Skeletal muscle satellite cell (primary cell): Measurements from ENCODE around the gene CCDC97.

Source experiments
- H3K27me3 ChIP-seq: 2 replicates; pipeline ENCODE4 v1.7.0; 2013; ENCODE audit warnings: low read length; ENCODE audit not compliant: control insufficient read depth, insufficient read depth
- H3K36me3 ChIP-seq: 2 replicates; pipeline ENCODE4 v1.7.0; 2013; ENCODE audit warnings: mild to moderate bottlenecking, control low read depth, low read length; ENCODE audit not compliant: insufficient read depth
- H3K4me1 ChIP-seq: 2 replicates; pipeline ENCODE4 v1.7.0; 2013; ENCODE audit warnings: low read length; ENCODE audit not compliant: control insufficient read depth, insufficient read depth
- H3K4me2 ChIP-seq: 2 replicates; pipeline ENCODE4 v1.7.0; 2013; ENCODE audit warnings: mild to moderate bottlenecking, low read length
- H3K4me3 ChIP-seq: 2 replicates; pipeline ENCODE4 v1.7.0; 2013; ENCODE audit warnings: low read length
- H3K9ac ChIP-seq: 2 replicates; pipeline ENCODE4 v1.7.0; 2013; ENCODE audit warnings: mild to moderate bottlenecking, low read depth, low read length, moderate library complexity
- H3K9me3 ChIP-seq: replicated peaks from 2 replicates; pipeline ENCODE4 v1.7.0; 2013; ENCODE audit warnings: mild to moderate bottlenecking, control low read depth, low read length

CCDC97 gene

DNA sequence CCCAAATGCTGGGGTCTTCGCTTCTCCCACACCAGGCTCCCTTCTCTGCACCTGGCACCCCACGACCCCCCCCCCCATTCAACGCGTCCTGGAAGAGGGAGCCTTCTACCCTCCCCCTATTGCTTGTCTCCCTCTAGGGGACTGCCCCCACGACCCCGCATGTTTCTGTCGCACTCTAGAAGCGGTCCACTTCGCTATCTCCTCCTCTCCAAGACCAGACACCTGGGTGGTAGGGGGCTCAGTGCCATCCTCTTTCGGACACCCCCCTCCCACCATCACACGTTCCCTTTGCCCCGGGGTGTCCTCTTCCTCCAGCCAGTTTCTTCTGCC lies 42.3 kb downstream of the CCDC97 start:
- H3K9me3 ChIP-seq: no peaks in the 10 kb centered on the region
- peak overlapping the region; percentile 86 for H3K9ac ChIP-seq
- H3K36me3 ChIP-seq: peaks cover 14% of the 10 kb centered on the region
- peaks cover 10% of the 10 kb centered on the region for H3K4me1 ChIP-seq
- H3K4me3 ChIP-seq: peak overlapping the region; percentile 94
- no peaks in the 10 kb centered on the region for H3K27me3 ChIP-seq
- peak overlapping the region; percentile 88 for H3K4me2 ChIP-seq

- H3K27me3 ChIP-seq: no peaks in the 10 kb centered on the region
- peak overlapping the region; percentile 94 for H3K4me3 ChIP-seq
- H3K36me3 ChIP-seq: peaks cover 14% of the 10 kb centered on the region
- peaks cover 10% of the 10 kb centered on the region for H3K4me1 ChIP-seq
- H3K4me2 ChIP-seq: peak overlapping the region; percentile 88
- no peaks in the 10 kb centered on the region for H3K9me3 ChIP-seq
- peak overlapping the region; percentile 86 for H3K9ac ChIP-seq
Observed at GRCh38 chr19:41352609-41353465, 42.9 kb downstream of the CCDC97 start.

- no peaks in the 10 kb centered on the region for H3K9me3 ChIP-seq
- H3K36me3 ChIP-seq: peaks cover 9% of the 10 kb centered on the region
- peaks cover 10% of the 10 kb centered on the region for H3K4me1 ChIP-seq
- no peaks in the 10 kb centered on the region for H3K27me3 ChIP-seq
- H3K4me2 ChIP-seq: peak within 1 kb of the TSS; percentile 88
- H3K4me3 ChIP-seq: peak within 1 kb of the TSS; percentile 94
- peak within 1 kb of the TSS; percentile 86 for H3K9ac ChIP-seq
Observed at GRCh38 chr19:41353466-41354342, 43.7 kb downstream of the CCDC97 start, which contains the start of gene TGFB1. Gene TGFB1, minus strand, starts transcription at chr19:41353922. Its CDS starts 878 bp downstream, at chr19:41353044.

GRCh38 chr19:41354343-41354953 lies 44.5 kb downstream of the CCDC97 start:
- peaks cover 9% of the 10 kb centered on the region for H3K4me1 ChIP-seq
- peak overlapping the region; percentile 94 for H3K4me3 ChIP-seq
- no peaks in the 10 kb centered on the region for H3K27me3 ChIP-seq
- H3K9ac ChIP-seq: peak overlapping the region; percentile 60
- H3K36me3 ChIP-seq: peaks cover 2% of the 10 kb centered on the region
- H3K4me2 ChIP-seq: peak overlapping the region; percentile 88
- no peaks in the 10 kb centered on the region for H3K9me3 ChIP-seq

DNA sequence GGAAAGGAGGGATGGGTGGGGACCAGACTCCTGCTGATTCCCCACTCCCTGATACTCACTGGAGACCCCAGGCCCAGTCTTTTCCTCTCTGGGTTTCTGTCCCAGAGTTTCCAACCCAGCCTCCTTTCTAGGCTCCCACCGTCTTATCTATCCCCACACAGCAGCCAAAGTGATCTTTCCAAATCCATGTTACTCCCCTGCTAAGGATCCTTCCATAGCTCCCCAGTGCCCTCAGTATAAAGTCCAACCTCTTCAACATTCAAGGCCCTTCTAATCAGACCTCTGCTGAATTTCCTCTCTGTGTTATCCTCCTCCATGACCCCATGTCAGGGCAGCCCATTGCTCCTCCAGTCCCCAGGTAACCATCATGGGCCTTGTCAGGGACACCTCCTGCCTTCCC lies 45.1 kb downstream of the CCDC97 start:
- Histone ChIP-seq H3K4me1 (peaks cover 3% of the 10 kb centered on the region), H3K36me3 (no peaks in the 10 kb centered on the region), H3K4me2 (no peak overlapping the region), H3K27me3 (no peaks in the 10 kb centered on the region), H3K4me3 (no peak overlapping the region), H3K9me3 (no peaks in the 10 kb centered on the region), H3K9ac (no peak overlapping the region)

DNA sequence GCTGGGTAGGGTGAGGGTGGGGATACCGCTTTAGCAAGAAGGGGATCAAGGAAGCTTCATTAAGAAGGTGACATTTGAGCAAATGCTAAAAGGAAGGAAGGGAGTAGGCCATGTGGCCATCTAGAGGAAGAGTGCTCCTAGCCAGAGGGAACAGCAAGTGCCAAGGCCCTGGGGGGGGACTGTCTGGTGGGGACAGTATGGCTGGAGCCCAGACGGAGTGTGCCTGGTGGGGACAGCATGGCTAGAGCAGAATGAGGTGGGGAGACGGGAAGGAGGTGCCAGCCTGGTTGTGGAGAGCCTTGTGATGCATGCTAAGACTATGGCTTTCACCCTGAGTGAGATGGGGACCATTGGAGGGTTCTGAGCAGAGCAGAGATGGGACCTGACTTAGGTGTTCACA lies 45.8 kb downstream of the CCDC97 start:
- Histone ChIP-seq H3K9ac (no peak overlapping the region), H3K4me3 (no peak overlapping the region)

DNA sequence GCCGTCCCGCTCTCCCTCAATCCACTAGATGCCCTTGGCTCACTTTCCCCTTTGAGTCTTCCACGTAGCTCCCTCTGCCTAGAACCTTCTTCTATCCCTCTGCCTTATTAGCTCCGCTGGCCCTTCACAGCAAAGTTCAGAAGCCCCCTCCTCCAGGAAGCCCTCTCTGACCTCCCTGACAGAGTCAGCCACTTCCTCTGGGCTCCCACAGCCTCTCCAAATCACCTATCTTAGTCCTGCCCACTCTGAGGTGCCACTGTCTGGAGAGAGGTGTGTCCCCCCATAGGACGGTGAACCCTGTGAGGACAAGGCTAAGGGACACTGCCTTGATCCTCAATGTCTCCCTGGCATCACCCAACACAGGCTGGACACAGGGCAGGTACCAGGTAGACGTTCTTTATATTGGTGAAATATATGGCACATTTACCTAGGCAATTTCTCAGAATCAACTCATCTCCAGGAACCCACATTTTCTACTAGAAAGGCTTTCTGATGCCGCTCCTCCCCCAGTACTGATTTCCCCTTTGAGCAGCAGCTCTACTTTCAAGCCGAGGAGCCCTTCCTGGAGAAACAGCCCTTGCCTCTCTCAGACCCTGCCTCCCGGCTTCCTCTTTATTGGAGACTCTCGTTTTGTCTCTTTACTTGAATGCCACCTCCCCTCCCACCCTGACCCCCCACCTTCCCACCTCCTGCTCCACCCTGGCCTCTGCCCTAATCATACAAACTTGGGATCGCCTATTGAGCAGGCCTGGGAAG lies 47.2 kb downstream of the CCDC97 start:
- Histone ChIP-seq H3K9ac (no peak overlapping the region), H3K36me3 (no peaks in the 10 kb centered on the region), H3K4me1 (peaks cover 3% of the 10 kb centered on the region), H3K27me3 (no peaks in the 10 kb centered on the region), H3K4me2 (no peak overlapping the region), H3K9me3 (no peaks in the 10 kb centered on the region), H3K4me3 (no peak overlapping the region)

More for the DNA sequence above, 45.8 kb downstream of the CCDC97 start:
- no peak overlapping the region for H3K4me2 ChIP-seq
- no peaks in the 10 kb centered on the region for H3K27me3 ChIP-seq
- H3K36me3 ChIP-seq: no peaks in the 10 kb centered on the region
- H3K4me1 ChIP-seq: peaks cover 3% of the 10 kb centered on the region
- H3K9me3 ChIP-seq: no peaks in the 10 kb centered on the region

DNA sequence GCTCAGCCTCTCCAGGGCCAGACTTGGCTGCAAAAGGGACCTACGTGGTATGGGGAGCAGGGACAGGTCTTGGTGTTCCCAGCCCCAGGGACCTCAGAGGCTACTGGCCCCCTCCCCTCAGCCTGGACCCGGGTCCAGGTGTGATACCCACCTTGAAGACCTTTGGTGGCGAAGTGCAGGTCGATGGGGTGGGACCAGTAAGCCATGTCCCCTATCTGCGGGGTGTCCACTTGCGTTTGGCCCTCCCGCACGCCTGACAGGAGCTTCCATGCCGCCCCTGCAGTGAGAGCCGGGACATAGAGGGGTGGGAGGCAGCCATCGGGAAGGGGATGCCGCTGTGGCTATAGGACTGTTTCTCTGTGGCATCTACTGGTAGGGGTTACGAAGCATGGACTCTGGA lies 47.8 kb downstream of the CCDC97 start:
- no peaks in the 10 kb centered on the region for H3K27me3 ChIP-seq
- H3K4me1 ChIP-seq: peaks cover 3% of the 10 kb centered on the region
- no peak overlapping the region for H3K9ac ChIP-seq
- H3K4me2 ChIP-seq: no peak overlapping the region
- H3K9me3 ChIP-seq: no peaks in the 10 kb centered on the region
- no peaks in the 10 kb centered on the region for H3K36me3 ChIP-seq
- no peak overlapping the region for H3K4me3 ChIP-seq

DNA sequence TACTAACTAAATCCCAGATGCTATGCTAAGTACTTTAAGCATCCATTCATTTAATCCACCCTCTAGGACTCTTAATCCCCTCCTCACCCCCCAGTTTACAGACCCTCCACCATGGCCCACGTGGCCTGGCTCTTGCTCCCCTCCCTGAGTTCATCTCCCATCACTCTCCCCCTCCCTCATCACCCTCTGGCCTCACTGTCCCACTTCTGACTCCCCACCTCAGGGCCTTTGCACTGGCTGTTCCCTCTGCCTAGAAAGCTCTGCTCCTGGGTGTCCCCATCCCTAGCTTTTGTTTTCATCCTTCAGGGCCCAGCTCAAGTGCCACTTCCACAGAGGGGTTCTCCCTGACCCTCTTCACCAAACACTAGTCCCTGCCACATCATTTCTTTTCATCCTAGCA lies 49.8 kb downstream of the CCDC97 start:
- no peak overlapping the region for H3K4me2 ChIP-seq
- H3K9ac ChIP-seq: no peak overlapping the region
- H3K9me3 ChIP-seq: no peaks in the 10 kb centered on the region
- peaks cover 10% of the 10 kb centered on the region for H3K4me1 ChIP-seq
- H3K4me3 ChIP-seq: no peak overlapping the region
- H3K36me3 ChIP-seq: no peaks in the 10 kb centered on the region
- no peaks in the 10 kb centered on the region for H3K27me3 ChIP-seq

GRCh38 chr19:41362143-41362847 lies 52.3 kb downstream of the CCDC97 start:
- Histone ChIP-seq H3K4me3 (no peak overlapping the region), H3K27me3 (no peaks in the 10 kb centered on the region), H3K9me3 (no peaks in the 10 kb centered on the region), H3K9ac (no peak overlapping the region), H3K36me3 (no peaks in the 10 kb centered on the region), H3K4me1 (peaks cover 16% of the 10 kb centered on the region), H3K4me2 (no peak overlapping the region)
